Measurements from ENCODE around the gene CYB5R3. TPM values are rescaled to one million over a fixed set of nuclear protein-coding genes. Genes with fewer than 3 reads are reported as not detected.
"Not testable (repeated sequence)": the region's sequence is repeated elsewhere in the genome, so short reads cannot be mapped to it uniquely, and the experiment has no call there.

CYB5R3 gene
- total RNA-seq, 2 experiments from 2014 or later = 68.4 to 74.3 TPM

DNA sequence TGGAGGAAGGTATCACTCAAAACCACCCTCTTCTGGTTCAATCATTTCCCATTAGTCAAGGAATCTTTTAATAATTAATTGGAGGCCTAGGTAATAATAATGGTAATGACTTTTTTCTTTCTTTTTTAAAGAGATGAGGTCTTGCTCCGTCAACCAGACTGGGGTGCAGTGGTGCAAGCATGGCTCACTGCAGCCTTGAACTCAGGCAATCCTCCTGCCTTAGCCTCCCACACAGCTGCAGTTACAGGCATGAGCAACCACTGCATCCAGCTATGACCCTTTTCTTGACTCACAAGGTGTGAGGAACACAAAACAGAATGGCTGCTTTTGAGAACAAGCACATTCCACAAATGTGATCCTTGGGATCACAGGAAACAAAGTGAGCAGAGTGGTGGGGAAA, 38.1 kb downstream of the CYB5R3 start:
- H3K4me1 Mint-ChIP-seq = peaks cover 55% of the 10 kb centered on the region
- H3K27ac Mint-ChIP-seq = no peak overlapping the region
- ChIA-PET POLR2A (interaction anchor here (1.2 to 1.5 kb wide), 2 partner anchors 29 to 30 kb away, joined by 3 to 4 read pairs; no protein-coding TSS in a partner anchor), CTCF (no interaction called here)
- peaks cover 47% of the 10 kb centered on the region for H3K36me3 Mint-ChIP-seq (ENCODE audit: low read depth)
- H3K27me3 Mint-ChIP-seq = no peaks in the 10 kb centered on the region
- DNase-seq = no peak
- no peak overlapping the region for H3K4me3 Mint-ChIP-seq
- H3K9me3 Mint-ChIP-seq = no peaks in the 10 kb centered on the region

DNA sequence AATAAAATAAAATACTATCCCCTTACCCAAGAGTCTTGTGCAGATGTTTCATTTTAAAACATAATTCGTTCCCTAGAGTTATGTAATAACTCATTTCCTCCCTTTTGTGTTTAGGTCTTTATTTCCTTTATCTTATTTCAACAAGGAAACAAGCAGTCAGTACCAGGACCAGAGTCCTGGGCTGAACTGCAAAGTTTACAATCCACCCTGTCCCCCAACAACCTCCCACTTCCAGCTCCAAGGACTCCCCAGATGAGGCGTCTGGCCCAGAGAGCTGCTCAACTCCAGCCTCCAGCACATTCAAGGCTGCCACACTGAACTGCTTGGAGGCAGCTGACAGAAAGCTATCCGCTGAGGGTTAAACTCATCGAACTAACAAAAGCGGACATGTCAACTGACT, 39.0 kb downstream of the CYB5R3 start:
- H3K27ac Mint-ChIP-seq = no peak overlapping the region
- ChIA-PET POLR2A (interaction anchor here (0.8 to 1.0 kb wide), 2 partner anchors 21 to 28 kb away, joined by 3 read pairs; no protein-coding TSS in a partner anchor), CTCF (no interaction called here)
- peaks cover 51% of the 10 kb centered on the region for H3K36me3 Mint-ChIP-seq (ENCODE audit: low read depth)
- no peak overlapping the region for H3K4me3 Mint-ChIP-seq
- H3K4me1 Mint-ChIP-seq = peaks cover 48% of the 10 kb centered on the region
- no peaks in the 10 kb centered on the region for H3K27me3 Mint-ChIP-seq
- no peak for DNase-seq
- no peaks in the 10 kb centered on the region for H3K9me3 Mint-ChIP-seq

- ChIA-PET CTCF (no interaction called here), POLR2A (interaction anchor here (0.6 kb wide), 1 partner anchor 920 kb away, joined by 3 read pairs; the partner anchor contains the start of gene SNU13)
- Mint-ChIP-seq H3K27ac (no peak overlapping the region), H3K4me1 (peaks cover 45% of the 10 kb centered on the region), H3K9me3 (no peaks in the 10 kb centered on the region), H3K36me3 (ENCODE audit: low read depth) (peaks cover 48% of the 10 kb centered on the region), H3K4me3 (no peak overlapping the region), H3K27me3 (no peaks in the 10 kb centered on the region)
- DNase-seq = no peak
Measured at GRCh38 chr22:42608823-42609361, 40.3 kb downstream of the CYB5R3 start.

DNA sequence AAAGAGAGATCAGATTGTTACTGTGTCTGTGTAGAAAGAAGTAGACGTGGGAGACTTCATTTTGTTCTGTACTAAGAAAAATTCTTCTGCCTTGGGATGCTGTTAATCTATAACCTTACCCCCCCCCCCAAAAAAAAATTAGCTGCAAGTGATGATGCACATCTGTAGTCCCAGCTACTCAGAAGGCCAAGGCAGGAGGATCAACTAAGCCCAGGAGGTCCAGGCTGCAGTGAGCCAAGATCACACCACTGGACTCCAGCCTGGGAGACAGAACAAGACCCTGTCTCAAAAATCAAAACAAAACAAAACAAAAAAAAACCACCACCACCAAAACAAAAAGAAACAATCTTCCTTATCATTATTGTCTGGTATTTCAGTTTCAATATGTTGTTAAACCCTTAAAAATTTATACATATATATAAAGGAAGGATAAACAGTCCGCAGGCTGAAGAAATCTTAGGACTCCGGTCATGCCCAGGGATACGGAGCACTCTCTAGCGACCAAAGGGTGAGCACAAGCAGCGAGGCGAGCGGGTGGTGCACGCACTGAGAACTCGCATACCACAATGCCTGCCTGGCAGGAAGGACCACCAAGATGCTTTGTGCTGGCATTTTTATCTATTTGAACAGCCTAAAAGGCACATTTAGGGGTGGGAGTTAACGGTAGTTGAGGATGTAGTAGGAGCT, 40.9 kb downstream of the CYB5R3 start:
- H3K9me3 Mint-ChIP-seq = no peaks in the 10 kb centered on the region
- H3K27ac Mint-ChIP-seq = no peak overlapping the region
- no peak for DNase-seq
- peaks cover 41% of the 10 kb centered on the region for H3K4me1 Mint-ChIP-seq
- CTCF ChIA-PET = no interaction called here
- H3K4me3 Mint-ChIP-seq = no peak overlapping the region
- no peaks in the 10 kb centered on the region for H3K27me3 Mint-ChIP-seq
- POLR2A ChIA-PET = no interaction called here
- peaks cover 47% of the 10 kb centered on the region for H3K36me3 Mint-ChIP-seq (ENCODE audit: low read depth)

- H3K27ac Mint-ChIP-seq, H3K4me3 Mint-ChIP-seq, H3K9me3 Mint-ChIP-seq, DNase-seq, CTCF ChIA-PET, POLR2A ChIA-PET, H3K27me3 Mint-ChIP-seq: not testable (repeated sequence)
- Mint-ChIP-seq H3K36me3 (ENCODE audit: low read depth) (peaks cover 47% of the 10 kb centered on the region), H3K4me1 (peaks cover 34% of the 10 kb centered on the region)
Measured at GRCh38 chr22:42607641-42608040, 41.6 kb downstream of the CYB5R3 start.

DNA sequence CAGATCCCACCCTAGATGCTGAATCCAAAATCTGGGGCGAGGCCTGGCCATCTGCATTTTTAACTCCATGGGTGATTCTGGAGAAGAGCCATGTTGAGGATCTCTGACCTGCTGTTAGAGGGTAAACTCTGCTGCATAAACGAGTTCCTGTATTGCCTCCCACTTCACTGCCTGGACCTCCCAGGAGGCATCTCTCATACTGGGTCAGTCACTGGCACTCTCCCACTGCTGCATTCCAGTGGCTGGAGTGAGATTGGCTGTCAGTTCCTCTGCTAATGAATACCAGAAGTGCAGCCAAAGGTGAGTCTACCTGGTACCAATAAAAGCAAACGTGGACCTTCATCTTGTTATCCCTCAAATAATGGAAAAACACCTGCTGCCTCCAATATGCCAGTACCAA, 44.8 kb downstream of the CYB5R3 start:
- POLR2A ChIA-PET = interaction anchor here (3.8 kb wide), 1 partner anchor 10 kb away, joined by 22 read pairs; the partner anchor contains the start of gene POLDIP3
- CTCF ChIA-PET = no interaction called here
- Mint-ChIP-seq H3K27ac (no peak overlapping the region), H3K9me3 (no peaks in the 10 kb centered on the region), H3K27me3 (no peaks in the 10 kb centered on the region), H3K4me3 (no peak overlapping the region), H3K36me3 (ENCODE audit: low read depth) (peaks cover 55% of the 10 kb centered on the region), H3K4me1 (peaks cover 12% of the 10 kb centered on the region)
- no peak for DNase-seq

DNA sequence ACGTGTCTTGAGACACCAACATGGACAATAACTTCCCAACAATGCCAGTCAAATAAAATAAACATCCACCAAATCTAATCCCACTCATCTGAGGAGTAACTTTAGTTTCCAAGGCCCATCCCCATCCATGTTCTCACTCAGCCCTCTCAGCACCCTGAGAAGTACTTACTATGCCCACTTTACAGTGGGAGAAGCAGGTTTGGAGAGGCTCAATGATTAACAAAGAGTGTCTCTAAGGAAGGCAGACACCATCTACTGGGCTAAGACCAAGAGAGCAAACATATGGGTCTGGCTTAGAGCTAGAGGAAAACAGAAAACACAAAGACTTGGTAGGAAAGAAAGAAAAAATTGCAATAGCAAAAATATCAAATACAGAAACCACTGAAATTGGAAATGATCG, 45.8 kb downstream of the CYB5R3 start:
- Mint-ChIP-seq H3K4me3 (no peak overlapping the region), H3K4me1 (peaks cover 6% of the 10 kb centered on the region), H3K27me3 (no peaks in the 10 kb centered on the region), H3K27ac (no peak overlapping the region), H3K36me3 (ENCODE audit: low read depth) (peaks cover 60% of the 10 kb centered on the region), H3K9me3 (no peaks in the 10 kb centered on the region)
- POLR2A ChIA-PET = interaction anchor here (3.8 kb wide), 1 partner anchor 11 kb away, joined by 22 read pairs; the partner anchor contains the start of gene POLDIP3
- CTCF ChIA-PET = no interaction called here
- no peak for DNase-seq

DNA sequence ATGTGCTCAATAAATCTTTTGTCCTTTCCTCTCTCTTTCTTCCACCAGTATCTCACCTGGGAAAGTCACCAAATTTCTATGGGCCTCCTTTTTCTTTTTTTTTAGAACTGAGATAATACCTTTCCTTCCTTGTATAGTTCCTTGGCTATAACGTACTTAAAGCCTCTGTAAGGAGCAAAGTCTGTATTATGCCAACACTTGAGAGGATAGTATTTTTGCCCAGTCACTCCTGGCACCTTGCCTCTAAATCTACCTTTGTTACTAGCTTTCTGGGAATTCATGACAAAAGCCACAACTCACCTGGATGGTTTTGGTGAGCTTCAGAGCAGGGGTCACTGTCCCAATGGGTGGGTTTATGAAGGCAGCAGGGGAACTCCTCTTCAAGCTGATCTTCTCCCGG, 46.7 kb downstream of the CYB5R3 start:
- ChIA-PET CTCF (no interaction called here), POLR2A (interaction anchor here (1.0 kb wide), 1 partner anchor 12 kb away, joined by 4 read pairs; the partner anchor contains the start of gene POLDIP3)
- H3K36me3 Mint-ChIP-seq (ENCODE audit: low read depth) = peaks cover 57% of the 10 kb centered on the region
- no peak for DNase-seq
- no peak overlapping the region for H3K27ac Mint-ChIP-seq
- H3K4me1 Mint-ChIP-seq = peaks cover 6% of the 10 kb centered on the region
- H3K4me3 Mint-ChIP-seq = no peak overlapping the region
- H3K27me3 Mint-ChIP-seq = no peaks in the 10 kb centered on the region
- H3K9me3 Mint-ChIP-seq = no peaks in the 10 kb centered on the region

DNA sequence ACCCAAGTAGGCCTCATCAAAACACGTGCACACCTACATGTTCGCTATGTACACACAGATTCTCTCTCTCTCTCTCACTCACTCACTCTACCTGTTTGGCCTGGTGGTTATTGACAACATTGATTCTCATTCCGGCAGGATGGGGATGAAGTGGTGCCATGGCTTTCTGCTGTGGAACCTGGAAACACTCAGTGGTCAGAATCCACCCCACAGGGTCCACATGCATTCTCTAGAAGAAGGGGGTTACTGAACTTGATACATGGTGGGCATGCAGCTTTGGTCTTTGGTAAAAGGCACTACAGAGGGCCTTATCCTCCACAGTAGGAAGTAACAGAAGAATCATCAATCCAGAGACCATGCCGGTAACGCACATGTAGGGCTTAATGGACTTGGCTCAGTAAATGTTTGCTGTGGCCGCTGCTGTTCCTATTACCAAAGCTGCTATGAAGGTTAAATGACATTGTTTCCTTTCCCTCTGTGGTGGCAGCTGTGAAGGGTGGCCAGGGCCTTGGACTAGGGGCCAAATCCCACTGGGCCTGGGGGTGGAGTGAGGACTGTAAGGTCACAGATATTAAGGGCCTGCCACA, 47.2 kb downstream of the CYB5R3 start:
- Mint-ChIP-seq H3K4me3 (no peak overlapping the region), H3K27me3 (no peaks in the 10 kb centered on the region), H3K27ac (no peak overlapping the region), H3K9me3 (no peaks in the 10 kb centered on the region), H3K4me1 (peaks cover 6% of the 10 kb centered on the region), H3K36me3 (ENCODE audit: low read depth) (peaks cover 59% of the 10 kb centered on the region)
- ChIA-PET POLR2A (interaction anchor here (1.0 kb wide), 1 partner anchor 13 kb away, joined by 4 read pairs; the partner anchor contains the start of gene POLDIP3), CTCF (no interaction called here)
- DNase-seq = no peak

GRCh38 chr22:42596863-42597530, 52.2 kb downstream of the CYB5R3 start:
- Mint-ChIP-seq H3K4me1 (peaks cover 4% of the 10 kb centered on the region), H3K27me3 (no peaks in the 10 kb centered on the region), H3K36me3 (ENCODE audit: low read depth) (peaks cover 64% of the 10 kb centered on the region), H3K9me3 (no peaks in the 10 kb centered on the region), H3K4me3 (no peak overlapping the region), H3K27ac (no peak overlapping the region)
- POLR2A ChIA-PET = interaction anchor here (1.5 to 2.7 kb wide), 3 partner anchors 16 to 27 kb away, joined by 3 to 12 read pairs (median 3); partner anchors contain the start of gene POLDIP3
- DNase-seq = no peak
- CTCF ChIA-PET = interaction anchor here (0.7 kb wide), 1 partner anchor 758 kb away, joined by 3 read pairs; no protein-coding TSS in a partner anchor

DNA sequence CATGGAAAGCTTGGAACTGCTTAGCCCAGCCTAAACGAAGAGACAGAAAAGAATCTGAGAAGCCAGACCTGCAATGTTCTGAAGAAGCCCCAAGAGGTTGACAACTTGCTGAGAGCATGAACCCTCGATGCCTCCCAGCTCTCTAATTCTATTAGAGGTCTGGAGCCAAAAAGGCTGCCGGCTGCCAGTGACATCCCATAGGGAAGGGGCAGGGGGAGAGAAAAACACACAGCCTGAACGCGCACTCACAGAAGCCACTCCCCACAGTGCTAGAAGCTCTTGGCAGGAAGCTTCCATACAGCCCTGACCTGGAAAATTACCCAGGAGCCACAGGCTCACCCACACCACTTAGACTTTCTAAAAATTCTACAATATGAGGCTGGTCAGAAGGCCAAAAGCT, 52.9 kb downstream of the CYB5R3 start:
- Mint-ChIP-seq H3K27ac (no peak overlapping the region), H3K36me3 (ENCODE audit: low read depth) (peaks cover 62% of the 10 kb centered on the region), H3K4me3 (no peak overlapping the region), H3K9me3 (no peaks in the 10 kb centered on the region), H3K4me1 (no peaks in the 10 kb centered on the region), H3K27me3 (no peaks in the 10 kb centered on the region)
- ChIA-PET CTCF (interaction anchor here (0.7 kb wide), 1 partner anchor 757 kb away, joined by 3 read pairs; no protein-coding TSS in a partner anchor), POLR2A (interaction anchor here (1.5 to 2.7 kb wide), 4 partner anchors 11 to 26 kb away, joined by 3 to 12 read pairs (median 4); partner anchors contain the start of gene POLDIP3)
- no peak for DNase-seq

GRCh38 chr22:42595434-42595833, 53.8 kb downstream of the CYB5R3 start:
- ChIA-PET CTCF (no interaction called here), POLR2A (interaction anchor here (1.5 to 2.7 kb wide), 3 partner anchors 11 to 26 kb away, joined by 3 to 12 read pairs (median 4); partner anchors contain the start of gene POLDIP3)
- Mint-ChIP-seq H3K4me1 (no peaks in the 10 kb centered on the region), H3K4me3 (no peak overlapping the region), H3K27me3 (no peaks in the 10 kb centered on the region), H3K36me3 (ENCODE audit: low read depth) (peaks cover 59% of the 10 kb centered on the region), H3K9me3 (no peaks in the 10 kb centered on the region), H3K27ac (no peak overlapping the region)
- no peak for DNase-seq

GRCh38 chr22:42591987-42592386, 57.2 kb downstream of the CYB5R3 start:
- peaks cover 59% of the 10 kb centered on the region for H3K36me3 Mint-ChIP-seq (ENCODE audit: low read depth)
- no peaks in the 10 kb centered on the region for H3K9me3 Mint-ChIP-seq

More at GRCh38 chr22:42591987-42592386, 57.2 kb downstream of the CYB5R3 start:
- no peaks in the 10 kb centered on the region for H3K4me1 Mint-ChIP-seq
- H3K4me3 Mint-ChIP-seq = no peak overlapping the region
- no peak for DNase-seq
- no peaks in the 10 kb centered on the region for H3K27me3 Mint-ChIP-seq
- H3K27ac Mint-ChIP-seq = no peak overlapping the region
- ChIA-PET CTCF (no interaction called here), POLR2A (interaction anchor here (0.9 kb wide), 2 partner anchors 10 to 22 kb away, joined by 3 to 5 read pairs; partner anchors contain the start of gene POLDIP3)
